Glomerular endothelial cell (primary cell): ENCODE measurements around the gene SHKBP1. TPM values are rescaled to one million over a fixed set of nuclear protein-coding genes. Genes with fewer than 3 reads are reported as not detected.
"Not testable (repeated sequence)": the region's sequence is repeated elsewhere in the genome, so short reads cannot be mapped to it uniquely, and the experiment has no call there.

Source experiments
- DNase-seq: peaks from one replicate; pipeline ENCODE4 v3.0.0-alpha.2; 2011; ENCODE audit warnings: low read depth, low spot score; ENCODE audit errors: extremely low read depth
- total RNA-seq: library from RNA; depleted of rRNA; stranded (reverse); fragments of >200 nt; gene quantifications from 2 replicates; pipeline ENCODE4 v1.2.3, GENCODE V29; 2015

SHKBP1 gene
- total RNA-seq, 1 donor from 2014 or later = 91.4 TPM

DNA sequence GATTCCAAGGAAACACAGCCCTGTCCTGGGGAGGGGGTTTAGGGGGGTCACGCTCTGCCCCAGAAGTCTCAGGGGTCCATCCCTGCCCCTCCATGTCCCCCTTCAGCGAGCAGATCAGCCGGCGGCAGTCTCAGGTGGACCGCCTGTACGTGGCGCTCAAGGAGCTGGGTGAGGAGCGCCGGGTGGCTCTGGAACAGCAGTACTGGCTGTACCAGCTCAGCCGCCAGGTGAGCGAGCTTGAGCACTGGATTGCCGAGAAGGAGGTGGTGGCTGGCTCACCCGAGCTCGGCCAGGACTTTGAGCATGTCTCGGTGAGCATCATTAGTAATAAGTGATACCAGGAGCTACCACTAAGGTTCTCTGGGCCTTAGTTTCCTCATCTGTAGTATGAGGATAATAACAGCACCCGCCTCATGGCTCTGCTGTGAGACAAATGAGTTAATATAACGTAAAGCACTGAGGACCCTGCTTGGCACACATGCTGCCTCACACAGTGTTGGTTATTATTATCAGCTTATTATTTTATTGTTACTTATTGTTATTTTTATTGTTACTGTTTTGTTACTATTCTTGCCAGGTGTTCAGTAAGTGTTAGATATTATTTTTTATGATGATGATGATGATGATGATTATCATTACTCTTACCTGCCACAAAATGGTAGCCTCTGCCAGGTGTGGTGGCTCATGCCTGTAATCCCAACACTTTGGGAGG, 20.5 kb upstream of the SHKBP1 start:
- DNase-seq = no peak

GRCh38 chr19:40556953-40557530, 19.6 kb upstream of the SHKBP1 start:
- no peak for DNase-seq

DNA sequence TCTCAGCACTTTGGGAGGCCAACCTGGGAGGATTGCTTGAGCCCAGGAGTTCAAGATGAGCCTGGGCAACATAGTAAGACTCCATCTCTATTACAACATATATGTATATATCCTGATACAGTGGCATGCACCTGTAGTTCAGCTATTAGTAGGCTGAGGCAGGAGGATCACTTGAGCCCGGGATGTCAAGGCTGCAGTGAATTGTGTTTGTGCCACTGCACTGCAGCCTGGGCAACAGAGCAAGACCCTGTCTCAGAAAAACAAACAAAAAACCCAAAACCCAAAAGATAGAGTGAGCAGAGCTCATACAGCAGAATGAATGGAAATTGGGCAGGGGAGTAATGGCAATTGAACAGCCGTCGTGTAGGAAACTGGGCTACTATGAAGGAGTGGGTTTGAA, 17.3 kb upstream of the SHKBP1 start:
- DNase-seq = no peak

- DNase-seq = no peak
Measured at GRCh38 chr19:40560092-40560507, 16.6 kb upstream of the SHKBP1 start.

DNA sequence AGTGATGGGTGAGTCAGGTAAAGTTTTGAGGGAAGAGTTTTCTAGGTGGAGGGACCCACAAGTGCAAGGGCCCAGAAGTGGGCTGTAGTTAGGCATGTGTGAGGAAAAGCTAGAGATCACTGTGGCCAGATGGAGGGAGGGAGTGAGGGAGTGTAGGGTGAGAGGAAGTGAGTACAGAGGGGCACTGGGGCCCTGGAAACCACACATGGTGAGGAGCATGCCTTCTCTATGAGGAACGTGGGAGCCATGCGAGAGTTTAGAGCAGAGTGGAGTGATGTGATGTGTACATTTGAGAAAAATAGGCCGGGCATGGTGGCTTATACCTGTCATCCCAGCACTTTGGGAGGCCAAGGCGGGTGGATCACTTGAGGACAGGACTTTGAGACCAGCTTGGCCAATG, 14.7 kb upstream of the SHKBP1 start:
- DNase-seq = no peak

DNA sequence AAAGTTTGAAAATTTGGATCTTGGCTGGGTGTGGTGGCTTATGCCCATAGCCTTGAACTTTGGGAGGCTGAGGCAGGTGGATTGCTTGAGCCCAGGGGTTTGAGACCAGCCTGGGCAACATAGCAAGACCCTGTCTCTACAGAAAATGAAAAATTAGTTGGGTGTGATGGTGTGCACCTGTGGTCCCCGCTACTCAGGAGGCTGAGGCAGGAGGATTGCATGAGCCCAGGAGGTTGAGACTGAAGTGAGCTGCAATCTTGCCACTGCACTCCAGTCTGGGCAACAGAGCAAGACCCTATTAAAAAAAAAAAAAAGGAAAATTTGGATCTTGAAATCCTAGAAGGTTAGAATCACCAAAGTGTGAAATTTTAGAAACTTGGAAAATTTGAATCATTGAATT, 12.1 kb upstream of the SHKBP1 start:
- DNase-seq = not testable (repeated sequence)

DNA sequence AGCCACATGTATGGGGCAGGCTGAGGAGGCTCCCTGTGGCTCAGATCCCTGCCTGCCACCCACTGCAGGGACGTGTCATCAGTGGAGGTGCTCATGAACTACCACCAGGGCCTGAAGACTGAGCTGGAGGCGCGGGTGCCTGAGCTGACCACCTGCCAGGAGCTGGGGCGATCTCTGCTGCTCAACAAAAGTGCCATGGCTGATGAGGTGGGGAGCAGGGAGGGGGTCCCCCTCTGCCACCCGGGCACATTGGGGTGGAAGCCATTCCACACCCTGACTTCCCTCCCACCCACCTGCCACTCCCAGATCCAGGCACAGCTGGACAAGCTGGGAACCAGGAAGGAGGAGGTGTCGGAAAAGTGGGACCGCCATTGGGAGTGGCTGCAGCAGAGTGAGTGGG, 11.3 kb upstream of the SHKBP1 start:
- no peak for DNase-seq

DNA sequence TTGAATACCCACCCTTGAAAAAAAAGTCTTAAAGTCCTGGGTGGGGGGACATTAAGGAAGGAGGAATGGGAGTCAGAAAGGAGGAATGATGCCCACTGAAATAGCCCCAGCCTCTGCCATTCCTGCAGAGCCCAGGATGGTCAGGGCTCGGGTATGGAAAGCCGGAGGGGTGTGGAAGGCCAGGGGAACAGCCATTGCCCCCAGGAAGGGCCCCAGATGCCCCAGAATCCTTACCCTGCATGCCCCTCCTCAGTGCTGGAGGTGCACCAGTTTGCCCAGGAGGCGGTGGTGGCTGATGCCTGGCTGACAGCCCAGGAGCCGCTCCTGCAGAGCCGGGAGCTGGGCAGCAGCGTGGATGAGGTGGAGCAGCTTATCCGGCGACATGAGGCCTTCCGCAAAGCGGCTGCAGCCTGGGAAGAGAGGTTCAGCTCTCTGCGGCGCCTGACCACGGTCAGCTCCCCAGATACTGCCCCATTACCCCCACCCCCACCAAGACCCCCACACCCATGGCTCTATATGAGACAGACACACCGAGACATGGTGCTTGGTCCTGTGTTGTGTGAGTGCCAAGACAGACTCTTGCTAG, 10.7 kb upstream of the SHKBP1 start:
- no peak for DNase-seq

DNA sequence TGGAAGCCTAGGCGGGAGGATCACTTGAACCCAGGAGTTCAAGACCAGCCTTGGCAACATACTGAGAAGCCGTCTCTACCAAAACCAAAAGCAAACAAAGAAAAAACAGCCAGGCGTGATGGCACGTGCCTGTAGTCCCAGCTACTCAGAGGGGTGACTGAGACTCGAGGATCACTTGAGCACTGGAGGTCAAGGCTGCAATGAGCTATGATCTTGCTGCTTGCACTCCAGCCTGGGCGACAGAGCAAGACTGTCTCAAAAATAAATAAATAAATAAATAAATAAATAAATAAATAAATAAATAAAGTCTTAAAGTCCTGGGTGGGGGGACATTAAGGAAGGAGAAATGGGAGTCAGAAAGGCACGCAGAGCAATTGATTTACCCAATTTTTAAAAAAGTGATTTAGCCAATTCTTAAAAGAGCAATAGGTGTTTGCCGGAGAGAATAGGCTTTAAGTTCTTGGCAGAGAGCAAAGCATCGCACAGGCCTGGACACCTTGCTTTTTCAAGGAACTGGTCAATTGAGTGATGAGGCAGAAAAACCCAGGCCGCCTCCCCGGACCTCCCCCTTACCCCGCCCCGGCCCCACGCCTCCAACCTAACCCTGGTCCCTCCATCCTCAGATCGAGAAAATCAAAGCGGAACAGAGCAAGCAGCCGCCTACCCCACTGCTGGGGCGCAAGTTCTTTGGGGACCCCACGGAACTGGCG, 9.5 kb upstream of the SHKBP1 start:
- DNase-seq = no peak

GRCh38 chr19:40567750-40568494, 8.8 kb upstream of the SHKBP1 start:
- no peak for DNase-seq

- peak; percentile 91 for DNase-seq
Measured at GRCh38 chr19:40570313-40571004, 6.2 kb upstream of the SHKBP1 start.

DNA sequence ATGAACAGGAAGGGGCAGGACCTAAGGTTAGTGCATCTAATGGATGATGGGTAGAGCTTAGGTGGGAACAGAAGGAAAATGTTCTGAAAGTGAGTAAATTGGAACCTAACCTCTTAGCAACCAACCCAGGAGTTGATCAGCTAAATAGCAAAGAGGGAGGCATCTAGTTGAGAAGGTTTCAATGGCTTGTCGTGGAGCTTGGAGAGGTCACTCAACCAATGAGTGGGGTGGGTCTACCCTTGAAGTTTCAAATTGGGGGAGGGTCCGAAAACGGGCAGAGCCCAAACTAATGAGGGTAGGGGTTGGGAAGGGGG, 5.7 kb upstream of the SHKBP1 start:
- no peak for DNase-seq

DNA sequence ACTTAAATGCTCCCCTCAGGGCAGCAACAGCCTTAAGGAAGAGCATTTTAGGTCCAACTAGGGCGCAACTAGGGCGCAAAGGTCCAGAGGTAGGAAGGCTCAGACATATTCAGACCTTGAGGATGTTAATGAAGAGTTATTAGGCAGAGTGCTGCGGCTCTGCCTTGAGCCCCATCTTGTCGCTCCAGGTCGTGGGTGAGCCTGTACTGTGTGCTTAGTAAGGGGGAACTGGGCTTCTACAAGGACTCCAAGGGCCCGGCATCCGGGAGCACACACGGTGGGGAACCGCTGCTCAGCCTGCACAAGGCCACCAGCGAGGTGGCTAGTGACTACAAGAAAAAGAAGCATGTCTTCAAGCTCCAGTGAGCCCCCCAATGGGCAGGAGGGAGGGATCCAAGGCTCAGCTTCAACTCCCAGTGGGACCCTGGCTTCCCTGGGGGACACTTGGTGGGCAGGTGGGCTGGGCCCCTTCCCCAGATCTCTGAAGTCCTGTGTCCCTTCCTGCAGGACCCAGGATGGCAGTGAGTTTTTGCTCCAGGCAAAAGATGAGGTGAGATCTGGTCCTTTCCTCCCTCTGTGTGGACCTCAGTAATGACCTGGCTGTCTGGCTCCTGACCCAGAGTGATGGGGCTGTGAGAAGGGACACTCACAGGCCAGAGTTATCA, 4.7 kb upstream of the SHKBP1 start:
- no peak for DNase-seq

- DNase-seq = no peak
Measured at GRCh38 chr19:40575326-40575725, 1.3 kb upstream of the SHKBP1 start.

DNA sequence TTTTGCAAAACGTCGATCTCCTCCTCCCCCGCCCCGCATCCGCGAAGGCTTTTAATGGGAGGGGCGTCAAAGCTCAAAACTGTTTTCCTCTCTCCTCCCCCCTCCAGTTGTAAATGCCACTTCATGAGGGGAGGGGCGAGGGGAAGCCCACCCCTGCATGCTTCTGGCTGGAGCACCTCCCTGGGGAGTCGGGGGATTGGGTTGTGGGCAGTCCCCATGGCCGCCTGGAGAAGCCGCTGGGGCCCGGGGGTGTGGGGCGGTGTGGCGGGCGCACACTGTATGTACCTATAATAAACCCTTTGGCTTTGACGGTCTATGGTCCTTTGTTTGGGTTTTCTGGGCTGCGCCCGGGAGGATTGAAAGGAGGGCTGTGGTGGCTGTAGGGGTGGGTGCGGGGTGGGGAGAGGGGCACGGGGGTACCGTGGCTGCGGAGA, 505 bp upstream of the SHKBP1 start:
- no peak for DNase-seq

DNA sequence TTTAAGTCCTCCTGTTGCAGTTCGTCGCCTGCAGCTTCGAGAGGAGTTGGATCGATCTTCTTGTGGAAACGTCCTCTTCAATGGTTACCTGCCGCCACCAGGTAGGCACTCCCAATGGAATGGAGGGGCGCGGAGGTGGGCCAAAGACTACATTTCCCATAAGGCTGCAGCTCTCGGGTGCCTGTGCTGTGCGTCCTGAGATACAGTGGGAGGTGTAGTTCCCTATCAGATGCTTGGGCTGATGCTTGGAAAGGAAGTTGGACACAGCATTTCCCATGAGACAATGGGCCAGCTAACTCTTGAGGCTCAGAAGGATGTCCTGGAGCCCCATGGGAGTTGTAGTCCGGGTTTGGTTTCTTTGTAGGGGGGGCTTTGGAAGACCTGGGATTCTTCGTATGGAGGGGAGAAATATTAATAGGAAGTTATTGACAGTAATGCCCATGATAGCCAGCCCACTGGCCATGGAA, 1.8 kb downstream of the SHKBP1 start:
- DNase-seq = no peak

DNA sequence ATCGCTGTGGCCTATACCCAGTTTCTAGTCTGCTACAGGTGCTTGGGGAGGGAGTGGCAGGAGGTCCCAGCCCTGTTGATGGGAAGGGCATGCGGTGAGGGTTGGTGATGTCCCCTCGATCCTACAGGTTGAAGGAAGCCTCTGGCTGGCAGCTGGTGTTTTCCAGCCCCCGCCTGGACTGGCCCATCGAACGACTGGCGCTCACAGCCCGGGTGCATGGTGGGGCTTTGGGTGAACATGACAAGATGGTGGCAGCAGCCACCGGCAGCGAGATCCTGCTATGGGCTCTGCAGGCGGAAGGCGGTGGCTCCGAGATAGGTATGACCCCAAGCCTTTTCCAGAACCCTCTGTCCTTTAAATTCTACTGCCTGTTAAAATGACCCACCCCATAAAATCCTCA, 3.9 kb downstream of the SHKBP1 start:
- DNase-seq = no peak

GRCh38 chr19:40581531-40581930, 4.9 kb downstream of the SHKBP1 start:
- no peak for DNase-seq

DNA sequence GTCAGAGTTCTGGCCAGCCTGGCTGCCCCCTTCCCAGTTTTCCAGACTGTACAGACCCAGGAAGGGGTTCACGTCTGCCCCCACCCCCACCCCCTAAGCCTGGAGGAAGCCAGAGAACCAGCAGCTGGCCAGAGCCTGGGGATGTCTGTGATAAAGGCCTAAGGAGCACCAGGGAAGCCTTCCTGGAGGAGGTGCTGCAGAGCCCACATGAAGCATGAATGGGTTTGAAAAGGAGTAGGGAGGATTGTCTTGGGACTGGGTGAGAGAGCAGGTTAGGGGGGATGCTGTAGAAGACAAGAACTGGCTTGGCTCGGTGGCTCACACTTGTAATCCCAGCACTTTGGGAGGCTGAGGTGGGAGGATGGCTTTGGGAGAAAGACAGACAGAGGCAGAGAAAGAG, 5.8 kb downstream of the SHKBP1 start:
- DNase-seq = no peak

DNA sequence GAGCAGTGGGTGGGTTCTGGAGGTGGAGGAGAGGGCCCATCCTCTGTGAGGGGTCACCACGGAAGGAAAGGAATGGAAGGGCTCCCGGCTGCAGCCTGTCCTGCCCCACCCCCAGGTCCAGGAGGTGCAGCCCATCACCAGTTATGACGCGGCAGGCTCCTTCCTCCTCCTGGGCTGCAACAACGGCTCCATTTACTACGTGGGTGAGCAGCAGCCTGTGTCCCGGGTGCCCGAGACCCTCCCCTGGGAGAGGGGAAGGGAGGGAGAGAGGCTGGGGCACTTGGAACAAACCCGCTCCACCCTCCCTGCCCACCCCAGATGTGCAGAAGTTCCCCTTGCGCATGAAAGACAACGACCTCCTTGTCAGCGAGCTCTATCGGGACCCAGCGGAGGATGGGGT, 6.6 kb downstream of the SHKBP1 start:
- no peak for DNase-seq
